NCI-H82 treated with DMSO at 0.1 percent for 48 hours (cell line): ENCODE measurements around the gene DCLRE1C.
"Not testable (repeated sequence)": the region's sequence is repeated elsewhere in the genome, so short reads cannot be mapped to it uniquely, and the experiment has no call there.

Source experiments
- DNase-seq: peaks from one replicate; lab custom pipeline; 2025; ENCODE audit not compliant: unreplicated experiment; lab: John Stamatoyannopoulos, UW

Gene DCLRE1C

GRCh38 chr10:14954001-14954770 lies at the start of gene DCLRE1C:
Gene DCLRE1C, minus strand, starts transcription at chr10:14954096. Its CDS starts 86 bp downstream, at chr10:14954010.
- peak; percentile 54 for DNase-seq

GRCh38 chr10:14995964-14996565 lies 42.2 kb upstream of the DCLRE1C start:
- no peak for DNase-seq

GRCh38 chr10:14993500-14994455 lies 39.9 kb upstream of the DCLRE1C start:
- not testable (repeated sequence) for DNase-seq

- DNase-seq = not testable (repeated sequence)
Observed at GRCh38 chr10:14992336-14992735, 38.4 kb upstream of the DCLRE1C start.

- DNase-seq = not testable (repeated sequence)
Observed at GRCh38 chr10:14991035-14991749, 37.3 kb upstream of the DCLRE1C start.

- not testable (repeated sequence) for DNase-seq
Observed at GRCh38 chr10:14989552-14989951, 35.7 kb upstream of the DCLRE1C start.

GRCh38 chr10:14982744-14983143 lies 28.8 kb upstream of the DCLRE1C start:
- DNase-seq = no peak

GRCh38 chr10:14975672-14976273 lies 21.9 kb upstream of the DCLRE1C start:
- no peak for DNase-seq

GRCh38 chr10:14974153-14974998 lies 20.5 kb upstream of the DCLRE1C start:
- not testable (repeated sequence) for DNase-seq

- DNase-seq = no peak
Observed at GRCh38 chr10:14971867-14972448, 18.1 kb upstream of the DCLRE1C start.

- no peak for DNase-seq
Observed at GRCh38 chr10:14967897-14968296, 14.0 kb upstream of the DCLRE1C start.

- peak; percentile 78 for DNase-seq
Observed at GRCh38 chr10:14959221-14960057, 5.5 kb upstream of the DCLRE1C start, which contains the start of gene MEIG1. Gene MEIG1, plus strand, starts transcription at chr10:14959388. Its CDS starts 7,081 bp downstream, at chr10:14966469.

- DNase-seq = no peak
Observed at GRCh38 chr10:14958872-14959220, 5.0 kb upstream of the DCLRE1C start.

- no peak for DNase-seq
Observed at GRCh38 chr10:14954934-14955333, 1.0 kb upstream of the DCLRE1C start.

- DNase-seq = no peak
Observed at GRCh38 chr10:14953424-14954000, 384 bp downstream of the DCLRE1C start.

GRCh38 chr10:14952851-14953423 lies 959 bp downstream of the DCLRE1C start:
- no peak for DNase-seq

- DNase-seq = no peak
Observed at GRCh38 chr10:14949291-14949690, 4.6 kb downstream of the DCLRE1C start.
